Superior temporal gyrus (tissue), 1 donor: ENCODE data around the gene TSHZ2.

Experiments
- DNase-seq: peaks from one replicate; pipeline ENCODE4 v3.0.0-alpha.2; 2016; ENCODE audit errors: extremely low spot score

Gene TSHZ2

DNA sequence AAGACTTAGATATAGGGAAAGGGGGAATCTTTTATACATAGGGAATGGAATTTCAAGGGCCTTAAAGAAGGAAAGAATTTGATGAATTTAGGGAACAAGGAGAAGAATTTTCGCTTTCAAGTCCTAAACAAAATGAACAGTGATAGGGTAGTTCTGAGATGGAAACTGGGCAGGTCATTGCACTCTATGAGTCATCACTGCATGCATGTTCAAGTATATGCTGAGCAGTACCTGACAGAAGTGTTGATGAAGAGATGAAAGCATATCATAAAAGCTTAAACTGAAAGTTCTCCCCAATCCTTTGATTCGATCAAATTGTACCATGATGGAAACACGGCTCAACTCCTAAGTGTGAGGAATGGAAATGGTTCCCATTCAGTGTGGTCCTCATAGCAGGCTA lies 271.0 kb downstream of the TSHZ2 start:
- DNase-seq, result no peak

DNA sequence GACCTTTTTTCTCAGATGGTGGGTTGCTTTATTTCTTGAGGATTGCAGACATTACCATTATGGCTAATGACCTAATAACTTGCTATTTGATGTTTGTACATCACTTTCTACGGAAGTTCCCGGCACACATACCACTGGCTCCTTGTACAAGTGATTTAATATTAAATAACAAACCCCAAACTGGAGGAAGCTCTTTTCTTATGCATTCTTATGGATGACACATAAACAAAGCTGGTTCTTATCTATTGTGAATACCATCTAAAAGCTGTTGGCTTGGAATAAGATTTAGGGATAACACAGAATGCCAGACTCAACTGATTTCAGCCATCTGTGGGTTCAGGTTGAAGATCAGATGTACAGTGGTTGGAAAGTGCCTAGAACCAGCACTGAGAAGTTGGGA lies 272.6 kb downstream of the TSHZ2 start:
- DNase-seq, result no peak

DNA sequence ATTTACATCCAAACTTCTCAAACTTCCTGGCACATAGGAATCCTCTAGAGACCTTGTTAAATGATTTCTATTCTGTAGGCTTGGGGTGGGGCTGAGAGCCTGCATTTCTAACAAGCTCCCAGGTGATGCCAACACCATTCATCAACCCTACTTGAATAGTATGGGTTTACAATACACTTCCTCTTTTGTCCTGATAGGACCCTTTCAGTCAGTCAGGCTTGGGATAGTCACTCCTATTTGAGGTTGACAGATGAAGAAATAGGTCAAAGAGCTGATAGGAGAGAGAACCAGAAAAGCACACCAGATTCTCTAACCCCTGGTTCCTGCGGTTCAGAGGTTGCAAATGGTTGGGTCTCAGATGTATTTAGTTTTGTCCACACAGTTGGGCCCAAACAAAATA lies 273.4 kb downstream of the TSHZ2 start:
- DNase-seq, result no peak

DNA sequence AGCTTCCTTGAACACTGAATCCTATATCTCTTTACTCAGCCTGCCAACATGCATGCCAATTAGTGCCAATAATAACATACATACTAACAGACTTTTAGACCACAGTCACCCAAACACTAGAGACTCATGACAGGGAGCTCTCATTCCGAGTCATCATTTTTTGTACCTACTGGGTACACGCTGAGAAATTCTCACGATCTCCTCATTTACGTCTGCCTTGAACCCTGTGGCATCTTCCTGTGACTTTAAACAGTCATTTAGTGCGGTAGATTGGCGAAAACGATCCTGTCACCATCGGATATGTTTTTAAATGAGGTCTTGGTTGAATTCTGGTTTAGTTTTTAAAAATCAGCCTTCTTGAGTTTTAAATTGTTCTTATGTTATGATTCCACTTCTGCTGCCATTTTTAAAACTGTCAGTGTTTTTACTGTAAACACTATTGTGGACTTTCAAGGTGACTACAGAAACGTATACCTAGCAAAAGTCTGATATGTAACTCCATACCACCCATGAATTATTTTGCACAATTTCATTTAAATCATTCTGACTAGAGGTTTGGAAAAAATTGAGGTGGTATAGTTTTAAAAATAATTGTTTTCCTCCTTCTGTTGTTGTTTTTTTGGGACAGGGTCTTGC lies 275.4 kb downstream of the TSHZ2 start:
- no peak for DNase-seq

DNA sequence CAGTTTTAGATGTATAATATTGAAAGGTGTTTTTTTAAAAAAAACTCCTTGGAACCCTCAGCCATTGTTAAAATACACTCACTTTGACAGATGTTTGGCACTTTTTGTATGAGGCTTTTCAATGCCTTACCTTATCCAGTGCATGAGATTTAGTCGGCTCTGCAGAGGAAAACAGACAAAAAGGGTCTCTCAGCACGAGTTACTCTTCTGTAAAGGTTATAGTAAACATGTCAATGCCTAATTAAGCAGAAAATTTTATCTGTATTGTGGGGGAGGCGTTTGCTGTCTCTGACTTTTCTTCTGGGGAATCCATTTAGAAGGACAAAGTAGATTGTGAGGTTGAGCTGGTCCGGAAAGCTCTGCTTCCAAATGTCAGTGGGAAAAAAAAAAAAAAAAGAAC lies 278.3 kb downstream of the TSHZ2 start:
- no peak for DNase-seq

DNA sequence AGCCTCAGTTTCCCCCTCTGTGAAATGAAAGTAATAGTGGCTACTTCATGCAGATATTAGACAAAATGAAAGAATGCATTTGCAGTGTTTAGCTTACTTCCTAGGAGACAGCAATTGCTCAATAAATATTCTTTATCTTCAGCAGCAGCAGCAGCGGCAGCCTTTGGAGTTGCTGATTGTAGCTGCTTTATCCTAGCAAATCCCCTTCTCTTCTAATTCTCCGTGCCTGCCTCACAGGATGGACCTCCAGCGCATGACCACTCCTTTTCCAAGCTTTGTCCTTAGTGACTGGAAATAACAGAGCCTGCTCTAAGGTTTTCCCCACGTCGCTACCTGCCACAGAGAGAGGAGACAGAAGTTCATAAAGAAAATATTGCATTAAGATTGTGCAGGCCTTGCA lies 279.8 kb downstream of the TSHZ2 start:
- DNase-seq, result no peak

DNA sequence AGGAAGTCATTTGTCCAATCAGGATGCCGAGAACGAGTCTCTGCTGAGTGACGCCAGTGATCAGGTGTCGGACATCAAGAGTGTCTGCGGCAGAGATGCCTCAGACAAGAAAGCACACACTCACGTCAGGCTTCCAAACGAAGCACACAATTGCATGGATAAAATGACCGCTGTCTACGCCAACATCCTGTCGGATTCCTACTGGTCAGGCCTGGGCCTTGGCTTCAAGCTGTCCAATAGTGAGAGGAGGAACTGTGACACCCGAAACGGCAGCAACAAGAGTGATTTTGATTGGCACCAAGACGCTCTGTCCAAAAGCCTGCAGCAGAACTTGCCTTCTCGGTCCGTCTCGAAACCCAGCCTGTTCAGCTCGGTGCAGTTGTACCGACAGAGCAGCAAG lies 281.5 kb downstream of the TSHZ2 start:
- no peak for DNase-seq

DNA sequence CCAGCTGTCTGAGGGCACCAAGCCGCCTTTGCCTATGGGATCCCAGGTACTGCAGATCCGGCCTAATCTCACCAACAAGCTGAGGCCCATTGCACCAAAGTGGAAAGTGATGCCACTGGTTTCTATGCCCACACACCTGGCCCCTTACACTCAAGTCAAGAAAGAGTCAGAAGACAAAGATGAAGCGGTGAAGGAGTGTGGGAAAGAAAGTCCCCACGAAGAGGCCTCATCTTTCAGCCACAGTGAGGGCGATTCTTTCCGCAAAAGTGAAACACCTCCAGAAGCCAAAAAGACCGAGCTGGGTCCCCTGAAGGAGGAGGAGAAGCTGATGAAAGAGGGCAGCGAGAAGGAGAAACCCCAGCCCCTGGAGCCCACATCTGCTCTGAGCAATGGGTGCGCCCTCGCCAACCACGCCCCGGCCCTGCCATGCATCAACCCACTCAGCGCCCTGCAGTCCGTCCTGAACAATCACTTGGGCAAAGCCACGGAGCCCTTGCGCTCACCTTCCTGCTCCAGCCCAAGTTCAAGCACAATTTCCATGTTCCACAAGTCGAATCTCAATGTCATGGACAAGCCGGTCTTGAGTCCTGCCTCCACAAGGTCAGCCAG lies 283.0 kb downstream of the TSHZ2 start:
- no peak for DNase-seq

DNA sequence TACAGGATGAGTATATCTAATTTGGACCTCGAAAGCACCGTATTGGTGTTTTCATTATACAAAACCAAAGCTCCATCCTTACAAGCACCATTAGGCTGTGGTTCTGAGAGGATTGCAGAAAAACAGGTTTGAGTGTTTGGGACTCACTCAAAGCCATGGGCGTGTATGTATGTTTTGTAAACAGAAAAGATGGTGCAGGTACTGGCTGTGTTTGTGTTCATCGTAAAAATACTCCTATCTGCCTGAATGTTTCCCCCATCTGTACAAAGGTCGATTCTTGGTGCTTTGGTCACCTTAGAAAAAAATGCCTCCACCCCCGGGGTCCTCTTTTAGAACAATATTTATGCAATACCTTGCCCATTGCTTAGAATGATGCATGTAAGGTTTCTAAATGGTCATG lies 286.6 kb downstream of the TSHZ2 start:
- no peak for DNase-seq

DNA sequence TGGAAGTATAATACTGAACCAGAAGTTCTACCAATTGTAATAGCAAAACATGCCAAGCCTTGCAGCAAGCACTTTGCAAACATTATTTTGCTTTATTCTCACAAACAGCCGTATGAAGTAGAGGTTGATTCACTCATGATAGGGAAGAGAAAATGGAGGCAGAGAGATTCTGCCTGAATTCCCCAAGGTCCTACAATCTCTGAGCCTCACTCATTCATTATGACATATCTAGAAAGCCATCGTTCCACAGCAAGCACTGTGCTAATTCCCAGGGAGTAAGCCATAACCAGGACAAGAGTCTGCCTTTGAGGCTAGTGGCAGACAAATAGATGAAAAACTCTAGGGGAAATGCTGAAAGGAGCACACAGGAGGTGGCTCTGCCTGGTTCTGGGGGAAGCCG lies 288.0 kb downstream of the TSHZ2 start:
- DNase-seq, result no peak

DNA sequence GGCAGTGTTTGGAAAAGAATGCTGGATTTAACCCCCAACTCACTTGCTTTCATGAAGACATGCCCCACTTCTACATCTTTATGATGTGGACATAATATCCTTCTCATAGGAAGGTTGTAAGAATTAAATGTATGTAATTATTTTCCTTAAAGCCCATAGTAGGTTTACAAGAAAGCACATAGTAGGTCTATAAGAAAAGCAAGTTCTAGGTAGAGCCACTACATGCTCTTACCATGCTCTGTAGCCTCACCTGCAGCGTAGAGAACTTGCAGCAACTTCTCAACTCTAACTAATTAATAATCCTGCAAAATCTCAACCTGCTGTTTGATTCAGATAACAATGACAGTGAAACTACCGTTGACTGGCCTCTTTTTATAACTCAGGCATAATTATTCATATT lies 288.4 kb downstream of the TSHZ2 start:
- no peak for DNase-seq

DNA sequence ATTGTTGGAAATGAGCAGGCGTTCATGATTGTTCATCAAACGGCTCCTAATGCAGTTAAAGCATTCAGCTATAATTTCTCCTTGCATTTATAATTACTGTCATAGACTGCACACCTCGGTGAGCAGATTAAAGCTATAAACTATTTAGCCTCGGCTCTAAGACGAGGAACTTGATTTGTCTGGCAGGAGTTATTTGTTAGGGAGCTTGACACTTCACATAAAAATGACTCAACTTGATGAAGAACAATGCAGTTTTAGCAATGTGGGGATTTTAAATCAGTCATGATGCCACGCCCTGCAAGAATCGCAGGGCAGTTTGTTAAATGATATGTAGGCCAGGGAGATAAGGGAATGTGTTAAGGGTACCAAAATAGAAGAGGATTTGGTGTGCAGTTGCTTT lies 290.2 kb downstream of the TSHZ2 start:
- no peak for DNase-seq

DNA sequence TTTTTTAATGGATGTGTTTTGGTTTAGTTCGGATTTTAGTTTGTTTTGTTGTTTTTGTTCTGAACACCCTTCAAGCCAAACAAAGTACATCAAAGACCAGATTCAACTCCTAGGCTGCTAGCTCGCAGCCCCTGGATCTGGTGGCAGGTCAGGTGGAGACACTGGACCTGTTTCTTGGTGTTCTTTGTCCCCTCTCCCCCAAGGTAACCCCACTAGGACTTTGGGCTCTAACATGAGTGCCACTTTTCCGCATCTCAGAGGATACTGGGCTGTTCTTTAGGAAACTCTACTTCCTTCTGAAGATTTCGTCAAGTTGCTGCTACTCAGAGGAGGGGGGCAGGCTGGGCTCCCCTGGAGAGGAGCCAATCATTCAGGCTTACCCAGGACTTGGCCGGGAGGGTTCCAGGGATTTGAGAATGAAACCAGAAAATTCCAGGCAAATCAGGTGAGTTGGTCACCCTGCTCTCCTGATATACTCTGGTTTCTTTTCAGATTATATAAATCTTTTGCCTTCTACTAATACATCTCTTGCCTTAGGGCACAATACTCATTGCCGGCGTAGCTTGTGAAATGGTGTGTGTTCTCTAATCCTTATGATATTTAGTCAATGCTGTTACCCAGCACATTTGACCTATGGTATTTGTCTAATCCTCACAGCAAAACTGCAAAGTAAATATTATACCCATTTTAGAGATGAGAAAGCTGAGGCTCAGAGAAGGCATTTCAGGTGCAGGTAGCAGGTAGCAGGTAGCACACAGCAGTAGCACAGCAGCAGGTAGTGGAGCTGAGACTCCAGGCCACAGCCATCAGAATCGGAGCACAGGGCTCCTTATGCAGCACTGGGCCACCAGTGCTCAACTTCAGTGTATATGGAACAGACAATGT lies 291.6 kb downstream of the TSHZ2 start:
- DNase-seq, result no peak

DNA sequence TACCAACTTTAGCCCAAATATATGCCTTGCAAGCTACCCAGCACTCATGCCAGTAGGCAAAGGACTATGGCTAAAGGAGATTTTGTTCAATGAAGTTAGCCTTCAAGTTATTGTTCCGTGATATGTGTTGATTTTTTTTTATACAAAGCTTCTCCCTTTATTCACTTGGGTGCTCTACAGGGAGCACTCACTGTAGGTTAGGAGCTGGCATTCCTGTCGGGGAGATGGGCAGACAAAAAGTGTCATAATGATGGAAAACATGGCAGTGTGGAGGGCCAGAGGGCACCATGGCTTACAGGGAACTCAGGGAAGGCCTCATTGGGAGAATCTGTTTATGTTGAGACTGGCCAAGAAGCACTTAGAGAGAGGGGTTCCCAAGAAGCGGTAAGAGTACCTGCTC lies 292.4 kb downstream of the TSHZ2 start:
- DNase-seq, result no peak

DNA sequence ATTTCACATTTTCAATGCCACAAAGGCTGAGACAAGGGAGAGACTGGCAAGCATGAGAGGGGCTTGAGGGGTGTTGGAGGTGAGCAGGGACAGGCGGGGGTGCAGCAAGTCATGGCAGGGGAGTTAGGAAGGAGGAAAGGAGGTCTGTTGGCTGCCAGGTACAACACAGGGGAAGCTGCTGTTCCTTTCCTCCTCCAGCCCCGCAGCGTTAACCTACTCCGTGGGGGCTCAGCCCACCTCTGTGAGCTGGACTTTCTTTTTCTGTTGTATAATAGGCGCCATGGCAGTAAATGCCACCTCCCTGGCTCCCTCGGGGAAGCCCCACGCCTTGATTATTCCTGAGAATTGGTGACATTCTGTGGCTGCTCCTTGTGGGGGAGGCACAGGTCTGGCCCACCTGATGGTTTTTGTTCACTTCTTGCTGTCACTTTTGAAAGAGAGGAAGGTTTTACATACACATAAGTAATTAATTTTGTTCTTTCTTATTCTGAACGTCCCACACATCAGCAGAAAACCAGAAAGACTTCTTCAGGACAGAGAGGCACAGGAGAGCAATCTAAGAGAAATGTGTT lies 293.2 kb downstream of the TSHZ2 start:
- DNase-seq, result no peak

DNA sequence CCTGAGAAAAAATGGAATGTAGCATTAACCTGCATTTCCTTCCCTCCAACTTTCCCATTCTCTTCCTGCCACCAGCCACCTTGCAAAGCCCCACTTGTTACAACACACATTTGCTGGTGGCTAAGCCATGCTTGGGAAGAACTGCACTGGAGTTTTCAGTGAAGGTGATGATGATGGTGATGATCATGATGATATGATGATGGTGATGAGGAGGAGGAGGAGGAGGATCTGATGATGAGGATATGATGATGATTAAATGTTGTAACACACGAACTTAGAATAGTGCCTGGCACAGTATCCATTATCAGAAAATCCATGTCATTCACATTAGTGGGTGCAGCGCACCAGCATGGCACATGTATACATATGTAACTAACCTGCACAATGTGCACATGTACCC lies 297.2 kb downstream of the TSHZ2 start:
- no peak for DNase-seq

DNA sequence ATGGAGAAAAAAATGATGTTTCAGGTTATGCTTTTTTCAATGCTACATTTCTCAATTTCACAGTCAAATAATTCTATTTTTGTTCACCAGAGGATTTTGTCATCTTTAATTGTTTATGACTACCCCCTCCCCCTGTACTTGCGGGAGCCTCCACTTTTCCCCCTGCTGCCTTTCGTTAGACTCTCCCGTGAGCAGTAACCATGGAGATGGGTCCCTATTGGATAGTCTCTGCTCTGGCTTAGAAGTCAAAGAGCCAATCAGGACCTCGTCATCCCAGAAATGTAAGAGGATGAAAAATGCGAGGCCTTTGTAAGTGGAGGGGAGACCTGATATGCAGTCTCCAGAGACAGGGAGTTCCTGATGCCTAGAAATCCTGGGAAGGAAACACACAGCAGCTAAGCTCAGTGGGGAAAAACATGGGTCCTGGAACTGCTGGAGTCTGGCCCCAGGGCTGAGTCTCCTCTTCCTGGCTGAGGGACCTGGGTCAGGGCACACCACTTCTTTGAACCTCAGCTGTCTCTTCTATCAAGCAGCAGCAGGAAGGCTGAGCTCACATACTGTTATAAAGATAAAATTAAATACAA lies 298.7 kb downstream of the TSHZ2 start:
- no peak for DNase-seq

DNA sequence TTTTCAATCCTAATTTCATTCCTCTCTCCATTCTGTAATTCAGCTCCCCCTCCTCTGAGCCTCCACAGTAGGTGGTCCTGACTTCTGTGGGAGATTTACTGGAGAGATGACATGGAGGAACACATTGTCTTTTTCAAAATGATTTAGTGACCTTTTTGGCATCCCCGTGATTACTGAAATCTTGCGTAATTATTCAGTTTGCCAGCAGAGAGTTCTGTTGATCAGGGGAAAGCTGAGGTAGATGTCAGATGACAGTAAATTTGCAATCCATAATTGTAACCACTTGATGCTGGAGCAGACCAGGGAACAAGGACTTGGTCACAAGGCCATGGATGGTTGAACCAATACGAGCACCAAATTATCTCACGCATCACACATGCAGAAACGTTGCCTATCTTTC lies 302.2 kb downstream of the TSHZ2 start:
- DNase-seq, result no peak

DNA sequence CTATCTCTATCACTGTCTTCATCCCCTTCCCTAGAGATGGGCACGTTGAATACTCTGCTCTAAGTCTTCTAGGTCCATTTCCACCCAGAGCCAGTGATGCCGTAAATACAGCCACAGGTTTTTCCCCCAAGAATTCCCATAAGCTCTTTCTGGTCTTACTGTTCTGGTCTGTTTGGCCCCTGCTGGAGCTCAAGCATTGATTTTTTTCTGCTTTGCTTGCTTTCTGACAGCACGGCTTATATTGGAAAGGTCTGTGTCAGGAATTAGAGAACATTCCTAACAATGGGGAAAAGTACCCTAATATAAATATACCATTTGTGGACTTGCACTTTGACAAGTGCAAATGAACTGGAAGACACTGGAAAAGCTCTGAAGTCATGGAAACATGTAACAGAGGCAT lies 302.6 kb downstream of the TSHZ2 start:
- DNase-seq, result no peak

DNA sequence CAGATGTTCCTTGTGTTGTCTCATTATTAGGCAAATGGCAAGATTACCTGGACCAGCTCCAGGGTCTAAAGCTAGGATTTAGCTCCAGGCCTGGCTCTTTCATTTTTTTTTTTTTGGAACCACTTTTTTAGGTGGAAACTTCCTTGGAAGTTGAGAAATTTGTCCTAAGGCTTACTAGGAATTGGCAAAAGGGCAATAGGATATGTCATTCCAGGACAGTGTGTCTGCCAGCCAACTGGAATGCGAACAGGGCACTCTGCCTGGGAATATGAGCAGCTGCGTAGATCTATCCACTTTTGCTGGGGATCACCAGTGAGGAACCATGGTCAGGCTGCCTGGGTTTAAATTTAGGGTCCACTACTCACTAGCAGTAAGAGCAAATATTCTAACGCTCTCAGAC lies 304.0 kb downstream of the TSHZ2 start:
- DNase-seq, result no peak

DNA sequence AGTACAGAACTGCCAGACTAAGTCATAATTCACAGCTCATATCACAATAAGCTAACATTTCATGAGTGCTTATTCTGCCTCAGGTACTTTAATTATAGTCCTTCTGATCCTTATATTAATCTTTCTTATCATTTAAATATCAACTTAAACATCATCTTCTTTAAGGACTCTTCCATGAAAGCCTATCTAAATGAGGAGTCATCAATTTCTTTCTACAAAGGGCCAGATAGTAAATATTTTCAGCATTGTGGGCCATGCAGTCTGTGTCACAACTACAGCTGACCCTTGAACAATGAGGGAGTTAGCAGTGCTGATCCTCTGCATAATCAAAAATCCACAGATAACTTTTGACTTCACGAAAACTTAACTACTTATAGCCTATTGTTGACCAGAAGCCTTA lies 306.4 kb downstream of the TSHZ2 start:
- DNase-seq, result no peak

DNA sequence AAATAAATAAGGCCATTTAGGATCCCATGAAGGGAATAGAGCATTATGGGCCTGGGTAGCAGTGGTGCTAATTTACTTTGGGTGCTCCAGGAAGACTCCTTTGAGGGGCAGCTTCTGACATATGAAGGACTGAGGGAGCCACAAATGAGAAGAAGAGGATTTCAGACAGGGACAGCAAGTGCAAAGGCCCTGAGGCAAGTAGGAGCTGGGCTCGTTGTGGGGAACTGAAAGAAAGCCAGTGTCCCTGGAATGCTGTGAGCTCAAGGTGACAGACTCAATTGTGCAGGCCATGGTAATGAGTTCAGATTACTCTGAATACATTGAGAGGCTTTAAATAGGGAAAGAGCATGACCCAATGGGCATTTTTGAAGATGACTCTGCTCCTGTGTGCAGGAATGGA lies 307.6 kb downstream of the TSHZ2 start:
- DNase-seq, result no peak
